ENCODE data around the gene BTBD19. TPM values are rescaled to one million over a fixed set of nuclear protein-coding genes. Genes with fewer than 3 reads are reported as not detected.
"Not testable (repeated sequence)": the region's sequence is repeated elsewhere in the genome, so short reads cannot be mapped to it uniquely, and the experiment has no call there.

Gene BTBD19
- total RNA-seq, 1 donor from 2014 or later = 51.2 TPM

DNA sequence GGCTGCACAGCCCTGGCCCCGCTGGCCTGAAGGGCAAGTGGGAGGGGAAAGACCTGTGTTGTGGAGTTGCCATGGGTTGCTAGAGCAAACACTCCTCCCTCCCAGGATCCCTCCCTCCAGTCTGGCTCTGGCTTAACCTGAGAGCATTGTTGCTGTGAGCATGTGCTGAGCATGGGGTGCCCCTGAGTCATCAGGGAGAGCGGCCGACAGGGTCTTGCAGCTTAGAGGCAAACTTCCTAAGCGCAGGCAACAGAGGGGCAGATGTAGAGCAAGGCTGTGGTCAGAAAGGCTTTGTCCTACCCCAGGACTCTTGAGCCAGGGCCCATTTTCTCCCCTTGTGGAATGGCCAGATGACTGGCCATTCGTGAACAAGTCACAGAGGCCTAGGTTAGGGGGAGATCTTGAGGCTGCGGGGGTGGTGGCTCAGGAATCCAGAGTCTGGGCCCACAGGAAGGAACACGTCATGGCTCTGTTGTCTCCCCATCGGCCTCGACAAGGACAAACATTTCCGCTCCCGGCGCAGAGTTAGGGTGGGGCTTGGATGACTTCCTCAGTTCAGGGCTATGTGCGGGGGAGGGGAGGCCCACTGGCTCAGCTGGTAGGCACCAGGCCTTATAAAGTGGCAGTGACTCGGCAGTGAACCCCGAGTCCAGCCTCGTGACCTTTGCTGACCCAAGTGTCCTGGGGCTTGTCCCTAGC lies 810 bp upstream of the BTBD19 start:
- H3K27ac Mint-ChIP-seq (ENCODE audit: unreplicated experiment) = peak overlapping the region; percentile 100
- DNase-seq (ENCODE audit: extremely low spot score, unreplicated experiment) = peak; percentile 97
- peak overlapping the region; percentile 71 for H3K4me3 Mint-ChIP-seq (ENCODE audit: unreplicated experiment)
- peaks cover 16% of the 10 kb centered on the region for H3K36me3 Mint-ChIP-seq (ENCODE audit: unreplicated experiment)
- no peaks in the 10 kb centered on the region for H3K9me3 Mint-ChIP-seq (ENCODE audit: unreplicated experiment)
- no peaks in the 10 kb centered on the region for H3K27me3 Mint-ChIP-seq (ENCODE audit: unreplicated experiment)
- H3K4me1 Mint-ChIP-seq (ENCODE audit: unreplicated experiment) = peaks cover 76% of the 10 kb centered on the region
- TF ChIP-seq, protein P1, sequence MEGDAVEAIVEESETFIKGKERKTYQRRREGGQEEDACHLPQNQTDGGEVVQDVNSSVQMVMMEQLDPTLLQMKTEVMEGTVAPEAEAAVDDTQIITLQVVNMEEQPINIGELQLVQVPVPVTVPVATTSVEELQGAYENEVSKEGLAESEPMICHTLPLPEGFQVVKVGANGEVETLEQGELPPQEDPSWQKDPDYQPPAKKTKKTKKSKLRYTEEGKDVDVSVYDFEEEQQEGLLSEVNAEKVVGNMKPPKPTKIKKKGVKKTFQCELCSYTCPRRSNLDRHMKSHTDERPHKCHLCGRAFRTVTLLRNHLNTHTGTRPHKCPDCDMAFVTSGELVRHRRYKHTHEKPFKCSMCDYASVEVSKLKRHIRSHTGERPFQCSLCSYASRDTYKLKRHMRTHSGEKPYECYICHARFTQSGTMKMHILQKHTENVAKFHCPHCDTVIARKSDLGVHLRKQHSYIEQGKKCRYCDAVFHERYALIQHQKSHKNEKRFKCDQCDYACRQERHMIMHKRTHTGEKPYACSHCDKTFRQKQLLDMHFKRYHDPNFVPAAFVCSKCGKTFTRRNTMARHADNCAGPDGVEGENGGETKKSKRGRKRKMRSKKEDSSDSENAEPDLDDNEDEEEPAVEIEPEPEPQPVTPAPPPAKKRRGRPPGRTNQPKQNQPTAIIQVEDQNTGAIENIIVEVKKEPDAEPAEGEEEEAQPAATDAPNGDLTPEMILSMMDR (IDR thresholded peaks at IDR 0.05) = no peak

DNA sequence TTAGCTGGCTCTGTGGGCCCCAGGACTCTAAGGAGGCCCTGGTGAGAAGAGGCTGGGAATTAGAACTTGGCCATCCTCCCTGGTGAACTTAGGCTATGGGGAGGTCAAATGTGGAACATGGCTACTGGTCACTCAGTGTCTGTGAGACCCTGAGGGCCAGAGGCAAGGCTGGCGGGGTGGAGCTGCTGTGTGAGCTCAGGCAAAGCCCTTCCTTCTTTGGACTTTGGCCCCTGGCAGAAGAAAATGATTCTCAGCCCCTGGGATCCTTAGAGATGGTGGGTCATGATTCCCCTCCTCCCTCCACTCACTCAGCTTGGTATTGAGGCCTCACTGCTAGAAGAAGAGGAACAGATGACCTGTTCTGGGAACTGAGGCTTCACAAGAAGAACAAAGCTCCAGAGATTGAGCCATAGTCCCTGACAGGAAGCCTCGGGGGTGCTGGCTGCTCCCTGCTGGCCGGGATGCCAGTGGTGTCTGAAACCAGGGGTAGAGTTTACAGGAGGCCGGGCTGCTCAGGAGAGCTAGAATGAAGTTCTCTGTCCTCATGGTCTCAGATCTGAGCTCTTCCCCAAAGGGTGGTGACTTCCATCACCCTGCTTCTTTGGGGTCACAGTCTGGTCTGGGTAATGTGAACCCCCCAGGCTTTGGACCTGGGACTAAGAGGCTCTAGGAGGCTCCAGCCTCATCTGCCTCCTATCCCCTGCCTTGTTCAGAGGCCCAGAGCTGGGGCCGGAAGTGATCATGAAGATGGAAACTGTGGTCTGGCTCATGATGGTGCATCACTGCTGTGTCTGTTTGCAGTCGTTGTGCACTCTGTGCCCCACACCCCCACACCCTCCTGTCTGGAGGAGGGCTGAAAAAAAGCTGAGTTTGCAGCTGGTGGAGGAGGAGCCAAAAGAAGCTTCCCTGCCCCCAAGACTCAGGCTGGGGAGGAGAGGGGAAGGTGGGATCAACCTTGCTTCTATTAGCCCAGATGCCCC lies 905 bp downstream of the BTBD19 start:
- TF ChIP-seq, protein P1 (IDR thresholded peaks at IDR 0.05) = peak; percentile 13
- H3K36me3 Mint-ChIP-seq (ENCODE audit: unreplicated experiment) = peaks cover 8% of the 10 kb centered on the region
- peak overlapping the region; percentile 100 for H3K27ac Mint-ChIP-seq (ENCODE audit: unreplicated experiment)
- H3K4me1 Mint-ChIP-seq (ENCODE audit: unreplicated experiment) = peaks cover 73% of the 10 kb centered on the region
- no peak for DNase-seq (ENCODE audit: extremely low spot score, unreplicated experiment)
- H3K27me3 Mint-ChIP-seq (ENCODE audit: unreplicated experiment) = no peaks in the 10 kb centered on the region
- H3K9me3 Mint-ChIP-seq (ENCODE audit: unreplicated experiment) = no peaks in the 10 kb centered on the region
- H3K4me3 Mint-ChIP-seq (ENCODE audit: unreplicated experiment) = peak overlapping the region; percentile 71

DNA sequence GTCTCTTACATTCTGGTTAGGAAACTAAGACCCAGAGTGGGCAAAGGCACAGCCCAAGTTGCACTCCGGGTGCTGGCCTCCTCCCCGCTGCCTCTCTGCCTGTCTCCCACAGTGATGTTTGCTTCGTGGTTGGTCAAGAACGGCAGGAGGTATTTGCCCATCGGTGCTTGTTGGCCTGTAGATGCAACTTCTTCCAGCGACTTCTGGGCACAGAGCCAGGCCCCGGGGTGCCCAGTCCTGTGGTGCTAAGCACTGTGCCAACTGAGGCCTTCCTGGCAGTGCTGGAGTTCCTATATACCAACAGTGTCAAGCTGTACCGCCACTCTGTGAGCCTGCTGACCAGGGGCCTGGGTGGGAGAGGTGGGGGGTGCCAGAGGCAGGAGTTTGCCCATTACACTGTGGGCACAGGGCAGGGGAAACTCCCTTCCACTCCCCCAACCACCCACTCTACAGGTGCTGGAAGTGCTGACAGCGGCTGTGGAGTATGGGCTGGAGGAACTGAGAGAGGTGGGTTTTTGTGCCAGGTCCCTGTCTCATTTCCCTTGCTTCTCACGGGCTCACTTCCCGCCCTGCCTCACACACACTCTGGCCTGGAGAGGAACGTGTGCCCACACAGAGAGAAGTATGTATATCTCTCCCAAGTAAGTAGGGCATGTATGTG lies 1.9 kb downstream of the BTBD19 start:
- TF ChIP-seq, protein P1 (IDR thresholded peaks at IDR 0.05) = no peak
- Mint-ChIP-seq H3K27ac (ENCODE audit: unreplicated experiment) (peak overlapping the region; percentile 100), H3K4me1 (ENCODE audit: unreplicated experiment) (peaks cover 77% of the 10 kb centered on the region), H3K4me3 (ENCODE audit: unreplicated experiment) (peak overlapping the region; percentile 71), H3K27me3 (ENCODE audit: unreplicated experiment) (no peaks in the 10 kb centered on the region), H3K36me3 (ENCODE audit: unreplicated experiment) (peaks cover 11% of the 10 kb centered on the region), H3K9me3 (ENCODE audit: unreplicated experiment) (no peaks in the 10 kb centered on the region)
- peak; percentile 97 for DNase-seq (ENCODE audit: extremely low spot score, unreplicated experiment)

GRCh38 chr1:44810762-44811105 lies 2.4 kb downstream of the BTBD19 start:
- DNase-seq (ENCODE audit: extremely low spot score, unreplicated experiment) = not testable (repeated sequence)

GRCh38 chr1:44811234-44811633 lies 2.9 kb downstream of the BTBD19 start:
- peaks cover 16% of the 10 kb centered on the region for H3K36me3 Mint-ChIP-seq (ENCODE audit: unreplicated experiment)
- no peaks in the 10 kb centered on the region for H3K27me3 Mint-ChIP-seq (ENCODE audit: unreplicated experiment)
- TF ChIP-seq, protein P1 (IDR thresholded peaks at IDR 0.05) = no peak
- H3K9me3 Mint-ChIP-seq (ENCODE audit: unreplicated experiment) = no peaks in the 10 kb centered on the region
- peaks cover 75% of the 10 kb centered on the region for H3K4me1 Mint-ChIP-seq (ENCODE audit: unreplicated experiment)
- peak overlapping the region; percentile 100 for H3K27ac Mint-ChIP-seq (ENCODE audit: unreplicated experiment)
- peak overlapping the region; percentile 44 for H3K4me3 Mint-ChIP-seq (ENCODE audit: unreplicated experiment)
- DNase-seq (ENCODE audit: extremely low spot score, unreplicated experiment) = no peak

More at GRCh38 chr1:44810762-44811105, 2.4 kb downstream of the BTBD19 start:
- Mint-ChIP-seq H3K36me3 (ENCODE audit: unreplicated experiment) (peaks cover 15% of the 10 kb centered on the region), H3K27ac (ENCODE audit: unreplicated experiment) (peak overlapping the region; percentile 100), H3K4me1 (ENCODE audit: unreplicated experiment) (peaks cover 75% of the 10 kb centered on the region), H3K4me3 (ENCODE audit: unreplicated experiment) (peak overlapping the region; percentile 35)
- H3K27me3 Mint-ChIP-seq (ENCODE audit: unreplicated experiment); H3K9me3 Mint-ChIP-seq (ENCODE audit: unreplicated experiment): not testable (repeated sequence)
